GM12878 (cell line): ENCODE measurements around the gene SLC35C1. TPM values are rescaled to one million over a fixed set of nuclear protein-coding genes. Genes with fewer than 3 reads are reported as not detected.

Source experiments
- ATAC-seq: fragments of 200-7000 bp; cut with Tn5 transposase; 3 replicates; pipeline ENCODE4 v1.9.1; 2020; ENCODE audit warnings: mild to moderate bottlenecking, moderate library complexity
- BruUV-seq: library from RNA; stranded (reverse); fragments of 400-500 nt; replicated peaks from 2 replicates; lab custom pipeline; 2021; lab: Mats Ljungman, UMichigan
- CTCF ChIA-PET: fragments of 300-600 bp; sonication (Branson Sonifier 250); formaldehyde crosslinking; extraction: SDS; loops from one replicate; lab custom pipeline; 2021; ENCODE audit warnings: inconsistent platforms; lab: Yijun Ruan, JAX
- POLR2A ChIA-PET: fragments of 350-600 bp; formaldehyde crosslinking; extraction: SDS; loops from one replicate; lab custom pipeline; 2021; ENCODE audit warnings: inconsistent platforms; lab: Charles Lee
- RAD21 ChIA-PET: fragments of 300-600 bp; sonication (Branson Sonifier 250); formaldehyde crosslinking; loops from one replicate; lab custom pipeline; 2023; ENCODE audit warnings: antibody characterized with exemption; ENCODE audit not compliant: unreplicated experiment; lab: Charles Lee
- SMC1A ChIA-PET: fragments of 300-600 bp; sonication (Branson Sonifier 250); formaldehyde crosslinking; loops from one replicate; lab custom pipeline; 2023; ENCODE audit not compliant: unreplicated experiment, uncharacterized antibody; lab: Charles Lee
- DNase-seq: peaks from one replicate; pipeline ENCODE4 v3.0.0-alpha.2; 2011; ENCODE audit warnings: low read depth, low spot score
- FAIRE-seq: peaks from 3 replicates; lab custom pipeline; 2011; peaks lifted over from hg19 to GRCh38; lab: Jason Lieb, UNC
- H2AFZ ChIP-seq: 2 replicates; pipeline ENCODE4 v1.6.0; 2011; ENCODE audit warnings: low read depth, low read length, control low read depth; ENCODE audit not compliant: control insufficient read depth
- H3K27ac ChIP-seq: 2 replicates; pipeline ENCODE4 v1.5.1; 2011; ENCODE audit warnings: control low read depth; ENCODE audit not compliant: control insufficient read depth, insufficient read depth
- H3K27me3 ChIP-seq, 2 experiments: replicated peaks in 1 of 2; 2 replicates each; pipeline versions ENCODE4 v1.6.0 to v1.6.1; 2011; ENCODE audit warnings: low read length in 1 of 2; ENCODE audit not compliant: control insufficient read depth in 2 of 2, insufficient read depth in 2 of 2
- H3K36me3 ChIP-seq, 2 experiments: 2 replicates each; pipeline ENCODE4 v1.5.1; 2011; ENCODE audit warnings: low read length in 1 of 2; ENCODE audit not compliant: control insufficient read depth in 2 of 2, insufficient read depth in 2 of 2
- H3K4me1 ChIP-seq: 2 replicates; pipeline ENCODE4 v1.6.1; 2011; ENCODE audit warnings: mild to moderate bottlenecking, low read length, moderate library complexity, mixed read lengths; ENCODE audit not compliant: control insufficient read depth, insufficient read depth
- H3K4me2 ChIP-seq: 2 replicates; pipeline ENCODE4 v1.6.0; 2011; ENCODE audit warnings: control low read depth; ENCODE audit not compliant: control insufficient read depth, insufficient read depth
- H3K4me3 ChIP-seq: fragments of 200-600 bp; sonication (generic); 2 replicates; pipeline ENCODE4 v1.5.1; 2016
- H3K79me2 ChIP-seq: 2 replicates; pipeline ENCODE4 v1.6.0; 2011; ENCODE audit warnings: low read length; ENCODE audit not compliant: control insufficient read depth, insufficient read depth
- H3K9ac ChIP-seq: 2 replicates; pipeline ENCODE4 v1.8.0; 2011; ENCODE audit warnings: low read length, control low read depth, mixed read lengths; ENCODE audit not compliant: control insufficient read depth, insufficient read depth
- H3K9me3 ChIP-seq: replicated peaks from 3 replicates; pipeline ENCODE4 v1.5.1; 2011; ENCODE audit warnings: mild to moderate bottlenecking, low read length; ENCODE audit not compliant: control insufficient read depth, insufficient read depth
- H4K20me1 ChIP-seq: 2 replicates; pipeline ENCODE4 v1.6.0; 2011; ENCODE audit not compliant: control insufficient read depth, insufficient read depth
- ATF7 ChIP-seq: fragments of 450-650 bp; IDR thresholded peaks from 2 replicates; pipeline ENCODE4 v1.6.1; 2016; ENCODE audit warnings: low read depth, mild to moderate bottlenecking
- CBFB ChIP-seq: IDR thresholded peaks from 2 replicates; pipeline ENCODE4 v1.6.1; 2016; ENCODE audit warnings: antibody characterized with exemption, low read depth
- EP300 ChIP-seq, 2 experiments: fragments of 150-350 bp in 1 of 2; IDR thresholded peaks; 2 replicates each; pipeline ENCODE4 v1.6.1; 2011 to 2012; ENCODE audit warnings: low read depth in 2 of 2, low read length in 2 of 2, borderline replicate concordance in 1 of 2, improper control_type of control experiment in 1 of 2, inconsistent platforms in 1 of 2; ENCODE audit not compliant: control insufficient read depth in 1 of 2
- FOXK2 ChIP-seq: fragments of 450-650 bp; IDR thresholded peaks from 2 replicates; pipeline ENCODE4 v1.6.1; 2017; ENCODE audit warnings: mild to moderate bottlenecking, moderate library complexity
- NFXL1 ChIP-seq: fragments of 450-650 bp; IDR thresholded peaks from 2 replicates; pipeline ENCODE4 v1.6.1; 2017; ENCODE audit warnings: antibody characterized with exemption, mild to moderate bottlenecking, borderline replicate concordance
- NR2C2 ChIP-seq: IDR thresholded peaks from 2 replicates; pipeline ENCODE4 v1.6.1; 2011; ENCODE audit warnings: borderline replicate concordance, low read depth; ENCODE audit not compliant: control insufficient read depth, insufficient read length
- NR2F1 ChIP-seq: fragments of 450-650 bp; conservative IDR thresholded peaks from 2 replicates; pipeline ENCODE4 v1.6.1; 2017; ENCODE audit warnings: mild to moderate bottlenecking
- PKNOX1 ChIP-seq: fragments of 450-650 bp; IDR thresholded peaks from 2 replicates; pipeline ENCODE4 v1.6.1; 2016; ENCODE audit warnings: mild to moderate bottlenecking
- SIX5 ChIP-seq: IDR thresholded peaks from 2 replicates; pipeline ENCODE4 v1.6.1; 2011; ENCODE audit warnings: mild to moderate bottlenecking, low read depth, low read length, moderate library complexity; ENCODE audit not compliant: severe bottlenecking
- SREBF2 ChIP-seq: IDR thresholded peaks from 2 replicates; pipeline ENCODE4 v1.6.1; 2012; ENCODE audit warnings: mild to moderate bottlenecking, low read length
- STAT1 ChIP-seq: fragments of 450-650 bp; conservative IDR thresholded peaks from 2 replicates; pipeline ENCODE4 v1.6.1; 2014; ENCODE audit warnings: antibody characterized with exemption, mild to moderate bottlenecking
- SUPT20H ChIP-seq: IDR thresholded peaks from 2 replicates; pipeline ENCODE4 v1.6.1; 2011; ENCODE audit warnings: low read depth, mild to moderate bottlenecking, low read length, moderate library complexity, borderline replicate concordance; ENCODE audit not compliant: control insufficient read depth
- WGBS: methylation state at CpG from one replicate; pipeline ENCODE4 v1.1.6; 2016; ENCODE audit warnings: low lambda C conversion rate; ENCODE audit not compliant: insufficient replicate concordance, insufficient coverage; ENCODE audit errors: missing lambda C conversion rate; 5-methylcytosine and 5-hydroxymethylcytosine counted together
- in situ Hi-C: fragments of 300-500 bp; cut with MboI; formaldehyde crosslinking; loops from 9 replicates; pipeline ENCODE4 v1.14.3; 2018; ENCODE audit warnings: mixed read lengths
- intact Hi-C: fragments of 100-400 bp; cut with micrococcal nuclease; formaldehyde crosslinking; loops from one replicate; pipeline ENCODE4 v1.14.2; 2022; ENCODE audit not compliant: unreplicated experiment
- polyA plus RNA-seq, 11 experiments: library from polyadenylated mRNA; depleted of rRNA in 4 of 11; unstranded in 6 of 11; stranded (reverse) in 5 of 11; fragments of >200 nt; fragmentation: Nextera tagmentation in 4 of 11; fragmentation: Illumina TruSeq in 1 of 11; extraction: Ambion mirVana in 4 of 11; extraction: Trizol in 1 of 11; gene quantifications; 1 replicate in 1 of 11; 2 replicates in 10 of 11; pipeline versions ENCODE4 v1.2.1 to v1.2.3, GENCODE V29; 2011 to 2016; ENCODE audit warnings: inconsistent platforms in 2 of 11, missing spikeins in 2 of 11, low read depth in 1 of 11
- total RNA-seq, 4 experiments: library from RNA; depleted of rRNA in 3 of 4; stranded (reverse); fragments of >200 nt in 3 of 4; fragmentation: Illumina TruSeq in 1 of 4; extraction: Trizol in 1 of 4; gene quantifications; 2 replicates each; pipeline versions ENCODE4 v1.2.1 to v1.2.3, GENCODE V29; 2013 to 2021
- TF ChIP-seq, protein P1 (sequence below): IDR thresholded peaks from 2 replicates; pipeline ENCODE4 v1.6.1; 2012; ENCODE audit warnings: improper control_type of control experiment, low read depth, low read length; ENCODE audit not compliant: insufficient replicate concordance
- TF ChIP-seq, protein P2 (sequence below): fragments of 450-650 bp; IDR thresholded peaks from 2 replicates; pipeline ENCODE4 v1.6.1; 2017; ENCODE audit warnings: mild to moderate bottlenecking

SLC35C1 gene
- total and polyA plus RNA-seq, 10 of the 15 experiments (the other 5 are each of a cell fraction or from before 2014, with no cell fraction given) = 0.55 to 9.7 (median 4.3) TPM

GRCh38 chr11:45810431-45811108 lies 5.6 kb downstream of the SLC35C1 start (continued):
- TF ChIP-seq, protein P1, sequence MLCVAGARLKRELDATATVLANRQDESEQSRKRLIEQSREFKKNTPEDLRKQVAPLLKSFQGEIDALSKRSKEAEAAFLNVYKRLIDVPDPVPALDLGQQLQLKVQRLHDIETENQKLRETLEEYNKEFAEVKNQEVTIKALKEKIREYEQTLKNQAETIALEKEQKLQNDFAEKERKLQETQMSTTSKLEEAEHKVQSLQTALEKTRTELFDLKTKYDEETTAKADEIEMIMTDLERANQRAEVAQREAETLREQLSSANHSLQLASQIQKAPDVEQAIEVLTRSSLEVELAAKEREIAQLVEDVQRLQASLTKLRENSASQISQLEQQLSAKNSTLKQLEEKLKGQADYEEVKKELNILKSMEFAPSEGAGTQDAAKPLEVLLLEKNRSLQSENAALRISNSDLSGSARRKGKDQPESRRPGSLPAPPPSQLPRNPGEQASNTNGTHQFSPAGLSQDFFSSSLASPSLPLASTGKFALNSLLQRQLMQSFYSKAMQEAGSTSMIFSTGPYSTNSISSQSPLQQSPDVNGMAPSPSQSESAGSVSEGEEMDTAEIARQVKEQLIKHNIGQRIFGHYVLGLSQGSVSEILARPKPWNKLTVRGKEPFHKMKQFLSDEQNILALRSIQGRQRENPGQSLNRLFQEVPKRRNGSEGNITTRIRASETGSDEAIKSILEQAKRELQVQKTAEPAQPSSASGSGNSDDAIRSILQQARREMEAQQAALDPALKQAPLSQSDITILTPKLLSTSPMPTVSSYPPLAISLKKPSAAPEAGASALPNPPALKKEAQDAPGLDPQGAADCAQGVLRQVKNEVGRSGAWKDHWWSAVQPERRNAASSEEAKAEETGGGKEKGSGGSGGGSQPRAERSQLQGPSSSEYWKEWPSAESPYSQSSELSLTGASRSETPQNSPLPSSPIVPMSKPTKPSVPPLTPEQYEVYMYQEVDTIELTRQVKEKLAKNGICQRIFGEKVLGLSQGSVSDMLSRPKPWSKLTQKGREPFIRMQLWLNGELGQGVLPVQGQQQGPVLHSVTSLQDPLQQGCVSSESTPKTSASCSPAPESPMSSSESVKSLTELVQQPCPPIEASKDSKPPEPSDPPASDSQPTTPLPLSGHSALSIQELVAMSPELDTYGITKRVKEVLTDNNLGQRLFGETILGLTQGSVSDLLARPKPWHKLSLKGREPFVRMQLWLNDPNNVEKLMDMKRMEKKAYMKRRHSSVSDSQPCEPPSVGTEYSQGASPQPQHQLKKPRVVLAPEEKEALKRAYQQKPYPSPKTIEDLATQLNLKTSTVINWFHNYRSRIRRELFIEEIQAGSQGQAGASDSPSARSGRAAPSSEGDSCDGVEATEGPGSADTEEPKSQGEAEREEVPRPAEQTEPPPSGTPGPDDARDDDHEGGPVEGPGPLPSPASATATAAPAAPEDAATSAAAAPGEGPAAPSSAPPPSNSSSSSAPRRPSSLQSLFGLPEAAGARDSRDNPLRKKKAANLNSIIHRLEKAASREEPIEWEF = no peak
- TF ChIP-seq EP300 (IDR thresholded peaks at IDR 0.05; ENCODE audit: borderline replicate concordance in 1 of 2, control insufficient read depth in 1 of 2, low read depth in 2 of 2, low read length in 2 of 2) (no peak), NFXL1 (no peak), ATF7 (no peak), NR2C2 (no peak), SIX5 (no peak)
- TF ChIP-seq, all 136 proteins: peak for 0

- ChIA-PET CTCF (interaction anchor here (3.3 kb wide), 1 partner anchor 8 kb away, joined by 15 read pairs; no protein-coding TSS in a partner anchor), RAD21 (no interaction called here), POLR2A (no interaction called here), SMC1A (no interaction called here)
- Histone ChIP-seq H2AFZ (no peak overlapping the region), H3K27ac (no peak overlapping the region), H3K79me2 (peaks cover 16% of the 10 kb centered on the region), H3K4me1 (peaks cover 17% of the 10 kb centered on the region), H3K4me3 (no peak overlapping the region), H3K36me3 (peaks cover 0 to 8% of the 10 kb centered on the region in 2 experiments), H4K20me1 (no peaks in the 10 kb centered on the region), H3K9ac (no peak overlapping the region), H3K27me3 (no peaks in the 10 kb centered on the region), H3K4me2 (no peak overlapping the region), H3K9me3 (no peaks in the 10 kb centered on the region)
- no peak for DNase-seq
- 93% methylated on average over 17 of the region's 17 CpGs for WGBS
- intact Hi-C loops (no loop called here), in situ Hi-C loops (no loop called here)
- no peak for ATAC-seq
- no peak for FAIRE-seq
- BruUV-seq = no TSS peak
- TF ChIP-seq NR2F1 (no peak), SREBF2 (no peak), STAT1 (no peak), PKNOX1 (no peak), FOXK2 (no peak), CBFB (no peak), SUPT20H (no peak)
- TF ChIP-seq, protein P2, sequence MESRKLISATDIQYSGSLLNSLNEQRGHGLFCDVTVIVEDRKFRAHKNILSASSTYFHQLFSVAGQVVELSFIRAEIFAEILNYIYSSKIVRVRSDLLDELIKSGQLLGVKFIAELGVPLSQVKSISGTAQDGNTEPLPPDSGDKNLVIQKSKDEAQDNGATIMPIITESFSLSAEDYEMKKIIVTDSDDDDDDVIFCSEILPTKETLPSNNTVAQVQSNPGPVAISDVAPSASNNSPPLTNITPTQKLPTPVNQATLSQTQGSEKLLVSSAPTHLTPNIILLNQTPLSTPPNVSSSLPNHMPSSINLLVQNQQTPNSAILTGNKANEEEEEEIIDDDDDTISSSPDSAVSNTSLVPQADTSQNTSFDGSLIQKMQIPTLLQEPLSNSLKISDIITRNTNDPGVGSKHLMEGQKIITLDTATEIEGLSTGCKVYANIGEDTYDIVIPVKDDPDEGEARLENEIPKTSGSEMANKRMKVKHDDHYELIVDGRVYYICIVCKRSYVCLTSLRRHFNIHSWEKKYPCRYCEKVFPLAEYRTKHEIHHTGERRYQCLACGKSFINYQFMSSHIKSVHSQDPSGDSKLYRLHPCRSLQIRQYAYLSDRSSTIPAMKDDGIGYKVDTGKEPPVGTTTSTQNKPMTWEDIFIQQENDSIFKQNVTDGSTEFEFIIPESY = no peak
Measured at GRCh38 chr11:45811109-45811435, 6.1 kb downstream of the SLC35C1 start.
